Stimulated activated CD8-positive, alpha-beta memory T cell treated with anti-CD3 and anti-CD28 coated beads, Interleukin-7, amount 100 ng/mL, for 4 hours (primary cell): ENCODE data around the gene TMIGD3.

Experiments
- DNase-seq, 2 donors: peaks; one replicate each; pipeline ENCODE4 v3.0.0-alpha.2; 2020; ENCODE audit warnings: low read depth in 2 of 2

The TMIGD3 gene

DNA sequence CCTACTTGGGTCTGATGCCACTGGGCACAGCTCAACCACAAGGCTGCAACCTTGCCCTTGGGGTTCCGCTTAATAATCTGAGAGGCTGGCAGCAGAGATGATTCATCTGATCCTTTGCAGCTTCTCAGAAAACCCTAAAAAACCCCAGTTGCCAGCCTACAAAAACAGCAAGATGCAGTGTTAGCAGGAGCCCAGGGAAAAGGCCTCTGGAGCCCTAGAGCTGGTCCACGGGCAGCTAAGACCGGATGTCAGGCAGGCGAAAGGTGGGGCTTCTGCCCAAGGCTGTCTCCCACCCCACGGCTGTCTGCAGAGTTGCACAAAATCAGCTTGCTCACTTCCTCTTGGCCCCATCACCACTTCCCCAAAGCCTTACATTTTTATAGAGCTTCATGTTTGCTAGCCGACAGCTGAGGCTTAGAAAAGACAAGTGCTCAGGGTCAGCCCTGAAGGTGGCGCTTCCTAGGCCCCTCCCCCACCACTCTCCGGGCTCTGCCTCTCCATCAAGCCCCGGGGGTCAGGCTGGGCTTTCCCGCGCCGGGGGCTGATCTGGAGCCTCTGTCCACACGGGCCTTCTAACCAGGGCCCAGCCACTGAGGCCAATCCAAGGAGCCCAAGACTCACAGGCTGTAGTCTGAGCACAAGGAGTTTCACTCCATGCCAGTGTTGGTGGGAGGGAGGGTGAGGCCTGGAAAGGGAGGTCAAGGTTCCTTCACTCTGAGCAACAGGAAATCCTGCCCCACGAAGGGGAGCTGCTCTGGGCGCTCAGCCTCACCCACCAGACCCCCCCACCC is 4.2 kb upstream of the TMIGD3 start:
- DNase-seq: peak; percentile 39 to 69

DNA sequence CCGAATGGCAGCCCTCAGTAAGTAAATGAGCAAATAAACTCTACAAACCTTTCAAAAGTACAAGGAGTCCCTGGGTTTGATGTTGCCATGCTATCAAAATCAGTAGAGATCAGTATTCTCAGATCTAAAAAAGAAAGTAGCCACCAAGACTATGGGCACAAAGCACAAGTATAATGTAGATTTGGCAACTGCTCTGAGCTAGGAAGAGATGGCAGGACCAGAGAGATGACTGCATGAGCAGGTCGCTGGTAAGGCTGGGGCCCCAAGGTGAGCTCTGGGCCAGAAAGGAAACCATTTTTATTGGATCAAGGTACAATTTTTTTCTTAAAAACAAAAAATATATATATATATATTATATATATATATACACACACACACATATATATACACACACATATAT is 3.1 kb upstream of the TMIGD3 start:
- DNase-seq: no peak

DNA sequence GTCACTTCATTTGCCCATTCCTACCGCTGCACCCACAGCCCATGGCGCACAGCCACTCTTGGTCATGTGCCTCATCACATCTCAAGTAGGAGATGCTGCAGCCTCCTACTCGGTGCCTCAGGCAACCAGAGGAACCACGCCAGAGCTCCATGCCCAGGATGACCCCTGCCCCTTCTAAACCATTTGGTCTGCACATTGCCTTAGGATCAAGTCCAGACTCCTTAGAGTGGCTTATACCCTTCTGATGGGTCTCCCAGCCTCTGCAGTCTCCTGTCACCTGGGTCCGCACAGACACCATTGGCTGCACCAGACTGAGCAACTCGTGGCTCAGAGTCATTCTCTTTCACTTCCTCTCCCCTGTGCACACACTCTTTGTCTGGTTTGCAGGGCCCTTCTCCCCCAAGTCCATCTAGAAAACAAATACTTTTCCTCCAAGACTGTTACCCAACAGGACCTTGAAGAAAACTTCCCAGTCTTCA is 2.2 kb upstream of the TMIGD3 start:
- DNase-seq: no peak

DNA sequence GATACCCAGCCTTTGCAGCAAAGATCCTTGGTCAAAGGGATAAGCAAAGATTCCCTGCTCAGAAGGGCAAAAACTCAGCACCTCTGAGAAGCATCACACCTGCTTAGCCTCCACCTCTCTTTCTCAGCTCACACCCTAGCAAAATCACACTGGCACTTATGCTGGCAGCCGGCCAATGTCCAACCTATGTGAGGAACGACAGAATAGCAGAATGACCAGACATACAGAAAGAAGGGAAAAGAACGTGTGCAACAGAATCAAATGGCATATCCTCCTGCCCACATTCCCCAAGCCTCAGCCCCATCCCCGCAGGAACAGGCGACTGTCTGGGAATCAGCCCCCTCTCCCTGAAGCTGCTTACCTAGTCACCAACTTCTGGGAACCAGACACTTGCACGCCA is 664 bp upstream of the TMIGD3 start:
- DNase-seq: no peak

DNA sequence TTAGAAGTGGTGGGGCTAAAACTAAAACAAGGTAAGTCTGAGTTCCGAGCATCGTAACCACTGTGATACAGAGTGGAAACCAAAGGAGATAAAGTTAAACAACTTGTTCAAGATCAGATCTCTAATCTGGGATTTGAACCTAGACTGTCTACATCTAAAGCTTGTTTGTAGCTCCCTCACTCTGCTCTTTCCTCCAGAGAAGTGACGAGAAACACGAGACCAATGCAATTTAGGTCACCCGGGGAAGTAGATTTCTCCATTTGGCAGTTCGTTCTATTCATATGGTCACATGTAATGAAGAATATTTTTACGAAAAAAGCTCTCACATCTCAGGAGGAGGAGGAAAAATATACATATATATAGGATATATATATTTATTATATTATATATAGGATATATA is 1.8 kb downstream of the TMIGD3 start:
- DNase-seq: no peak

DNA sequence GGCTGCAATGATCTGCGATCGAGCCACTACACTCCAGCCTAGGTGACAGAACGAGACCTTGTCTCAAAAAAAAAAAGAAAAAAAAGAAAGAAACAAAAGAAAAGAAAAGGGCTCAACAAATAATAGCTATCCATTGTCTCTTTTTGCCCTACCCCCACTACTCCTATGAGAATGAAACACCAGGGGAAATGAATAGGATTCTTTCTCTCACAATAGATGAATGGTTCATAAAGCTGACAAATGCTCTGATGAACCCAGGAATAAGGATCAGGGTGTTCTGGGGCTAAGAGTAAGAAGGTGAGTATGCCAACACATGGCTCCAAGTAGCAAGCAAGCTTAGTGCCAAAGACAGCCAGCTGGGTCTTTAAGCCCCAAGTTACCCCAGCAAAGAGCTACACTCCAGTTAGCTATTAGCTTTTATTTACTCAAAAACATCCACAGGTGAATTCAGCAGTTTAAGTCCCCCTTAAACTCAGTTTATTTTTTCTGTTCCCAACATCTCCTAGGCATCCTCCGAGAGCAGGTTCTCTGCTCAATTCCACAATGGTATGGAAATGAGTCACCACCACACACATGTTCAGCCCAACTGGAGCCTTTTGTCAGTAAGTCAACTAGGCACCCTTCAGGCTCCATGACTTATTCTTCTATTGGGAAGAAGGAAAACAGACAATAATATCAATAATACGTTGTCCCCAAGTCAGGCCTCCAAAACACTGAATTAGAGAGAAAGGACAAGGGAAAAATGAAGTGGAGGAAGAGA is 4.2 kb downstream of the TMIGD3 start:
- no peak for DNase-seq

DNA sequence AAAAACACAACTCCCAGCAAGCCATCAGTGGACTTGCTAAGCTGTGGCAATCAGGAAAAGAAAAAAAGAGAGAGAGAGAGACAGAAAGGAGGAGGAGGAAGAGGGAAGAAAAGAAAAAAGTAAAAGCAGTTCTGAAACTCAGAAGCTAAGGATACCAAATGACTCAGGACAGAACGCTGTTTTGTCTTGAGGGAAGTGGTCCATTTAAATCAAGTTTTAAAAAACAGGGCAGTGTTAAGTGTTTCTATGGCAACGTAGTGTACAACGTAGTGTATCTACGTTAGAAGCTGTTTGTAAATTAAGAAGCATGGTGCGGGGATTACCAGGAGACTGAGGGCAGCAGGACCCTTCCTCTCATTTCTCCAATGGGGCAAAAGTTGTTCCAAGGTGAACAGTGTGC is 5.8 kb downstream of the TMIGD3 start:
- no peak for DNase-seq

DNA sequence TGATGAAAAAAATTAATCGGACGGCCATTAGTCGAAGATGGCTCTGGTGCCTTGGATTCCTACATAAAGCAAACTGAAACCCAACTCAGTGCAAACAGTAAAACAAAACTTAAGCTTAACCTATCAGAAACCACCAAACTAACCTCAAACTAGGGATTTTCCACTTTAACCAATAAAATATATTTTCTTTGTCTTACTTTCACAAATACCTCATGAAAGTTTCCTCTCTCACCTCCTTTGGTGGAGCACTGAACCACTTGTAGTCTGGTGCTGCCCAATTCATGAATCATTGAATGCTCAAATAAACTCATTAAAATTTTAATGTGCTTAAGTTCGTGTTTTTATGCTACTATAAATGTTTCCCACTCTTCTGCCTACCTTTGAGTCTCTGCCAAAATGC is 7.0 kb downstream of the TMIGD3 start:
- no peak for DNase-seq

DNA sequence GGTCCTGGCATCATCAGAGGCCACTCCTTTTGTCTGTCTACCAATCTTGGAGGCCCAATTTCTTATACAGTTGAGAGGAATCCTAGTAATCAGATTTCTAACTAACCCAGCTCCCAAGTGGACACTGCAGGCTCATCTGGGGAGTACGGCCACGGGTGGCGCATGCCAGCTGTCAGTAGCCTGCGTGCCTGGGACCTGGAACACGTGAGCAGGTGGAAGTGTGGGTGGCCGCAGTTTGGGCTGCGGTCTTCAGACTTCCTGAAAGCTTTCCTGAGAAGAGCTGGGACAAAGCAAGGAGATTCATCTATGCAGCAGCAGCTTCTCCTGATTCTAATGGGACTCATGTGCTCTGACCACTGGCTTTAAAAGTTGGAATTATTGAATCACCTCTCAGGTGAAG is 12.4 kb downstream of the TMIGD3 start:
- no peak for DNase-seq

DNA sequence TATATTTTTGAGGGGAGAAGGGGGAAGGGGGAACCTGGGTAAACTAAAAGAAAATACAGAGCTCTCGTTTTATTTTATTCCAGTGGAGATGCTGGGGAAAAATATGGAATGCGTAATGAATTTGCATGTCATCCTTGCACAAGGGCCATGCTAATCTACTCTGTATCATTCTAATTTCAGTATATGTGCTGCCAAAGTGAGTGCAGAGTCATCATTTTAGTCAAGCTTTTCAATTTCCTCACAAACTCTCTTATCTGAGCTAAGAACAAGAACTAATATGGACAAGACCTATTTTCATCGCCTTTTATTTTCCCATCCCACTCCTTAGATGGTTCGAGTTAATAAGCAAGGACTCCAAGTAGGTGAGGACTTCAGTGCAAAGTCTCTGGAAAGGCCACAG is 13.2 kb downstream of the TMIGD3 start:
- DNase-seq: no peak

DNA sequence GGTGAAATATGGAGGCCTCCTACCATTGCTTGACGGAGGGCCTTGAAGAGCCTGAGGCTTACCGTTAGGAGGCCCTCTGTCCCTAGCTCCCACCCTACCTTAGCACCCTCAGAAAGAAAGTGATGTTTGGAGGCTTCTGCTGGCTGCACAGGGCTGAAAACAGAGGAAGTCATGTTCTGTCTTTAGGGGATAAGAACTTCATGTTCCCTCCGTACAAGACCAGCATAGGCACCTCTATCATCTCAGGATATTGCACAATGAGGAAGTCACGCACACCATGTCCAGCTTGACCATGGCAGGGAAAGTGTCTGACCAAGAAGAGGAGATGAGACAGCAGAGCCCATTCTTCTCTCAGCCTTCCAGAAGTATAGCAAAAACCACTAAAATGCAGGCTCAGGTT is 13.8 kb downstream of the TMIGD3 start:
- no peak for DNase-seq

DNA sequence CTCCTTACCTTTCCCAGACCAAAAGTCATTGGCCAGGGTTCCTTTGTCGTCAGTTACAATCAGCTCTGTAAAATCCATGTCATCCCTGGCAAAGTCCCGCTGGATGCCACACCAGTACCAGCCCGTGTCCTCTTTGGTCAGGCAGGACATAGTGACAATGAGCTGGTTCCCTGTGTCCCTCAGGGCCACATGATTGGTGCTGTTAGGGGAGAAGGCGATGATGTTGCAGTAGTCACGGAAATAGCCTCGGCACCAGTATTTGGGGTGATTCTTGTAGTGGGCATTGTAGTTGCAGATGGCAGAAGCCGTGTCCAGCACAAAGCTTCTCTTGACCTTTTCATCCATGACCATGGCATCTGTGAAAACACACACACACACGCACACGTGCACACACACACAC is 14.8 kb downstream of the TMIGD3 start:
- no peak for DNase-seq

DNA sequence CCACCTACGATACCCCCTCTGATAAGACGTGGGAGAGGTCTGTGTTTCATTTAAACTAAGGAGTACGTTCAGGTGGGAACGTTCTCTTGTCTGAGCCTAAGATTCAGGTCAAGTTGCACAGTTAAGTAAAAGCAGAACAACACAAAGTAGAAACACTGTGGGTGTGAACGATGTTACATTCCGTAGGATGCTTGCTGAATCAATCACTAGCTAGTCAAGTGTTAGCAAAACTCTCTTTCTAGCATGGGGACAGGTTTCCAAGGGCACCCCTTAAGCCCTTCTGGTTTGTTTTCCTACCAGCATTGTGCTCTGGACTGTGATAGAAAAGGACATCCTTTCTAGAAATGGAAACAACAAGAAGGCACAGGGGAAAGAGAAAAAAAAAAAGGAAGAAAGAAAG is 16.3 kb downstream of the TMIGD3 start:
- DNase-seq: no peak

DNA sequence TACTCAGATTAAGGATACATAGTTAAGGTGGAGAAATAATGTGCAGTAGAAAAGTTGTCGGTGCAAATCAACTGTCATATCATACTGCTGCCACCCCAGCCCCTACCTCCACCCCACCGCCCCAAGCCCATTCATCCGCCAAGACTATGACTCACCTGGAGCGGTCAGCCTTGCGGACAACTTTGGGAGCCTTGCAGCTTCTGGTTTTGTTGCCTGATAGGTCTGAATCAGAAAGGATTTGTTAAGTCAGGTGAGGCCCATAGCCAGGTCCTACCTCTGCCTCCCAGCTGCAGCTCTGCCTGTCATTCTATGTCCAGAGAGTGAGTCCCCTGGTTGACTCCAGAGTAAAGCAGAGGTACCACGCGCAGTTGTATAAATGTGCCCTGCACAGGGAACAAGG is 17.0 kb downstream of the TMIGD3 start:
- no peak for DNase-seq

DNA sequence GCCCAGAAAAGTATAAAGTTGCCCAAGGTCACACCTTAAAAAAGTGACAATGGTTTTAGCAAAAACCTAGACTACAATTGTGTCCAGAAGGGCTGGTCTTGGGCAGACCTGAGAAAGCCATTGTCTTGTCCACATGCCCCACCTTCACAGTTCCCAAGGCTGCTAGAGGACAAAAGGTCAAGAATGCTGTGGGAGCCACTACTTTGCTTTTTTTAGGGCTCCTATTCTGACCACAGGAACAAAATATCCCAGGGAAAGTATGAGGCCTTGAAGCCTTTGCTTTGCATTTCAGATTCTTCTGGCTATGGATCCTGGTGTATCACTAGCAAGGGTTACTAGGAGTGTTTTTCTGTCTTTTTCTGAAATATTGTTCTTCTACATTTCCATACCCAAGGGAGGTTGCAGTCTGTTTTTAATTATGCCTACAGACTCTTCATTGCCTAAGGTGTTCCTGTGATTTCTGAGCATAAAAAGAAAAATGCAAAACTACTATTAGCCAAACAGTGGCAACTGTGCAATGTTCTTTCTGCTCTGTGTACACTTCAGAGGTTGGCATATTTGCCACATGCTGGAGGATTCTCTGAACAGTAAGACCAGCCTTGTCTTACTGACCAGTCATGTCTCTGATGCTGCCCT is 18.9 kb downstream of the TMIGD3 start:
- no peak for DNase-seq

DNA sequence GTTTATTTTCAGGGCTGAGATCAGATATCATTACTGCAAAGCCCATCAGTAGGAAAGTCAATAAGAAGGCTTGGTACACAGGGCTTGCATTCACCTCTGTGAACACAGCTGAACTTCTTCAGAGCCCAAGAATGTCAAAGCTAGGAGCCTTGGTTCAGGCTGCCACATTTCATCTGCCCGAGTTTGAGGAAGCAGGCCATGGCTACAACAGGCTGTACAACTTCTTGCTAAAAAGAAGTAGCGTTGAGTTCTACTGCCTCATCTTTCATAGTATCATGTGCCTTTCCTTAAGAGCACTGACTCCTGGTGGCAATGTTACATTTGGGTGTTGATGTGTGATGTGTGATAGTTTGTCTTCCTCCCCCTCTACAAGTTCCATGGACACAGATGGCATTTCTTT is 19.6 kb downstream of the TMIGD3 start:
- DNase-seq: no peak

DNA sequence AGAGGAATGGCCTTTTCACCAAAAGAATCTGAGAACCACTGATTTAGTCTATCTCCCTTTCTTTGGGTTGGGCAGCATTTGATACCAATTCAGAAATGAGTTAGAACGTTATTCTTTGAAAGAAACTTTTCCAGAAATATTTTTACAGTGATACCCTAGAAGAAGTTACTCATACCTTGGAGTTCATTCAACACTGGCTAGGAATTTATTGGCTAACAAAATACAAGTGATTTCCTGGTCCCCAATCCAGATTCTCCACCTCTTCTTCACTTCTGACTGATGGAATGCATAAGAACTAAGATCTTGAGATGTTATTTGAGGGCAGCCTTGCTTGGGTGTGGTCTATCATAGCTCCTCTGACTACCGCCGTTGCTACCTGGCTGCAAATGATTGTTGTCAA is 20.3 kb downstream of the TMIGD3 start:
- no peak for DNase-seq

DNA sequence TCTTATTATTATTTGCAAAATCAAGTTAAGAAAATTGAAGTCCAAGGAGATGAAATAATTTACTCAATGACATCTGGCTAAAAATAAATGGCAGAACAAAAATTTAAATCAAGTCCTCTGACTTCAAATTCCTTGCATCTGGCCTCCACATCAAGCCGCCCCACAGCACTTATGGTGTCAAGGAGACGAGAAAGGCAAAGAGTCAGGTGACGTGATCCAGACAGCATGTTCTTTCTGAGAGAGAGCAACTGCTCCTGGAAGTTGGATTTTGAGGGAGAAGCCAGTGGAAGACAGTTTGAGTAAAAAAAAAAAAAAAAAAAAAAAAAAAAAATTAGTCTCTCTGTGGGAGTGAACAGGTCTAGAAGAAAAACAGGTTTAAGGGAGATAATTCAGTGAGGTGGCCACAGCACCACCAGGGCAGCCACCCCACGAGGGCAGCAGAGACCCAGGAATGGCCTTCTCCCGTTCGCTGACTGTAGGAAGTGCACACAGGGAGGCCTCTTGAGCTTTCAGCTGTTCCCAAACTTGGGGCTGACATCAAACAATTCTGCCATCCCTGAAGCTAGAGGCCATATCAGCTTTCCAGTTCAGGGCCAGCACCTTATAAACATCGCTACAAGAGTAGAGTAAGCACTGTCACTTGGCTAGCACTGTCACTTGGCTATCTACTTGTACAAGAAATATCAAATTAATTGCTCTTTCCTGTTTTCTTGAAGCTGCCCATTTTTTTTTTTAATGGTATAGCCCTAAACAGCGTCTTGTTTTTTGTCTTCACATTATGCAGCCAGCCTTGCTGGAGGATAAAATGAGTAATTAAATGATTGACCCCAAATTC is 21.8 kb downstream of the TMIGD3 start:
- peak; percentile 35 to 37 for DNase-seq

DNA sequence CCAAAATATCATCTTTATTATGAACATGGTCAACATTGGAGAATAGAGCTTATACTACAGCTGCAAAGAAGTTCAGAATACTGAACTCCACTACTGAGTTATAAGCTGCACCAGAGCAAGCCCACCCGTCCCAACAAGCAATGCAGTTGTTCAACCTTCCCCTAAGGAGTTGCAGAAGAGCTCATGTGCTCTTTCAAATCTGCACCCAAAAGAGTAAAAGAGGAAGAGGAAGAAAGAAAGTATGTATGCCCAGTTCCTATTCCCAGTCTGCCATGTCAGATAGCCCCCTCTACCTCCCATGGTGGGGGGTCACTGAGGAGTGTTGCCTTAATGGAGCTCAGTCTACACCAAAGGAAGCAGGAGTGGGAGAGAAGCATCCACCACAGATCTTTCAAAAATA is 22.8 kb downstream of the TMIGD3 start:
- no peak for DNase-seq

DNA sequence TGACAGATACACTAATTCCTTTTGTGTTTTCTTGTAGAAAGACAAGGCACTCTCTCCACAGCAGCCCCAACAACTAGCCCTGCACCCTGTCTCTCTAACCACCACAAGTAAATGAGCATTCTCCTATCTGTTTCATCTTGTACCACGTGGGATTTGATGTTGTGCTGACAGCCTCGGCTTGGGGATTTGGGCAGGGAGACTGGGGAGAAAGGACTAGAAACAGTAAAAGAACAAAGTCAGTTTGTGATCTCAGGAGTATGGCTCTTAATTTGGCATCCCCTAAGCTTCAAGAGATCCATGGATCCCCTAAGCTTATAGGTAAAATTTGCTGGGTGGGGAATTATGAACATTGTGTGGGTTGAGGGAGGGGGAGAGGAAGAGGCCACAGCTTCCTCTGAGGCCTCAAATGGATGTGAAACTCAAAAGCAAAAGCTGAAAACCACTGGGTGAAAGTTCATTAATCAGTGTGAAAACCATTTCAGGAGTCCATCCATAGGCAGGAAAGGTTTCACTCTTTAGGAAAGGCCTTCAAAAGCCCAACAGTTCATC is 26.6 kb downstream of the TMIGD3 start:
- peak; percentile 2 to 17 for DNase-seq

DNA sequence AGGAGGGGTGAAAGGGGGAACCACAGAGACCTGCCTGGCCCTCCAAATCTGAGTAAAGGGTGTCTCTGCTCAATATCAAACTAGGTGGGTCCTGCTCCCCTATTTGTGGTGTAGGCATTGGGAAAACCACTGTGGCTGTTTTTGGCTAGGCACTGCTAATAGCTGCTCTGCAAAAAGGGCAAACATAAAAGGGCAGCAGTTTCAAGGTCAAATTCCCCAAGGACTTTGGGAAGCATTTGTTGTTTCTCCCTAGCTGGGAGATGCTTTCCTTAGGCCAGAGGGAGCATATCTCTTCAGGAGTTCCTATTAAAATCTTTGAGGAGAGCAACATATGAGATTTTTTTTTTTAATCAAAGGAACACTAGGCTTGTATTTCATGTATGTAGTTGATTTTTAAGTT is 27.2 kb downstream of the TMIGD3 start:
- no peak for DNase-seq

DNA sequence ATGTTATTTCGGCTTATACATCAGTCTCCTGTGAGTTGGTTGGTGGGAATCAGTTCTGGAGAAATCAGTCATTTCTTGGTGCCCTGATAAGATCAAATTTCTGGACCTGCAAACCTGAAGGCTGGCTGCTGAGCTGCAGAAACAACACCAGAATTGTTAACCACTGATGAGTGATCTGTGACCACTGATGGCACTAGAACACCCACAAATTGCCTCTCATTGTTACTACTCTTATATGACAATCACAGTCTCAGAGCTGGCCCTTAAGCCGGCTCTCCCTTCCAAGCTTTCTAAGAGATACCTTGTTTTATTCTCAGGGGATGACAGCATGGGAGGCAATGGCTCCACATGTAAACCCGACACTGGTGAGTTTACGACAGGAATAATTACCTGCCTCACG is 27.7 kb downstream of the TMIGD3 start:
- peak in 1 of 2 donors; percentile 1 for DNase-seq
